Forelimb muscle (tissue), 1 donor: Measurements from ENCODE around the gene COA1. TPM values are rescaled to one million over a fixed set of nuclear protein-coding genes. Genes with fewer than 3 reads are reported as not detected.
"Not testable (repeated sequence)": the region's sequence is repeated elsewhere in the genome, so short reads cannot be mapped to it uniquely, and the experiment has no call there.

Experiments
- DNase-seq: peaks from one replicate; pipeline ENCODE4 v3.0.0-alpha.2; 2013; ENCODE audit warnings: low read depth
- polyA plus RNA-seq: library from polyadenylated mRNA; unstranded; fragments of 120-200 nt; gene quantifications from one replicate; pipeline ENCODE4 v1.2.1, GENCODE V29; 2013; ENCODE audit not compliant: insufficient read length

The COA1 gene
- polyA plus RNA-seq: 42.2 TPM

- DNase-seq: peak; percentile 65
Measured at GRCh38 chr7:43729214-43729923, at the start of gene COA1. TSS of gene COA1 (minus strand) at chr7:43729523. CDS start at chr7:43648614, 80,909 bp downstream.

GRCh38 chr7:43778293-43779044 lies 49.1 kb upstream of the COA1 start:
- DNase-seq: not testable (repeated sequence)

- DNase-seq: not testable (repeated sequence)
Measured at GRCh38 chr7:43775255-43775654, 45.9 kb upstream of the COA1 start.

- not testable (repeated sequence) for DNase-seq
Measured at GRCh38 chr7:43773268-43773667, 43.9 kb upstream of the COA1 start.

GRCh38 chr7:43771573-43771972 lies 42.2 kb upstream of the COA1 start:
- no peak for DNase-seq

- DNase-seq: no peak
Measured at GRCh38 chr7:43771128-43771527, 41.8 kb upstream of the COA1 start.

- DNase-seq: no peak
Measured at GRCh38 chr7:43769791-43770465, 40.6 kb upstream of the COA1 start.

- DNase-seq: no peak
Measured at GRCh38 chr7:43769281-43769680, 40.0 kb upstream of the COA1 start.

- no peak for DNase-seq
Measured at GRCh38 chr7:43768887-43769272, 39.6 kb upstream of the COA1 start.

- DNase-seq: no peak
Measured at GRCh38 chr7:43768201-43768886, 39.0 kb upstream of the COA1 start.

- DNase-seq: no peak
Measured at GRCh38 chr7:43767311-43767710, 38.0 kb upstream of the COA1 start.

- no peak for DNase-seq
Measured at GRCh38 chr7:43766564-43766963, 37.2 kb upstream of the COA1 start.

GRCh38 chr7:43764807-43765491 lies 35.6 kb upstream of the COA1 start:
- no peak for DNase-seq

GRCh38 chr7:43764039-43764761 lies 34.9 kb upstream of the COA1 start:
- DNase-seq: no peak

GRCh38 chr7:43763183-43763582 lies 33.9 kb upstream of the COA1 start:
- no peak for DNase-seq

- no peak for DNase-seq
Measured at GRCh38 chr7:43761938-43762692, 32.8 kb upstream of the COA1 start.

- DNase-seq: no peak
Measured at GRCh38 chr7:43761382-43761781, 32.1 kb upstream of the COA1 start.

- no peak for DNase-seq
Measured at GRCh38 chr7:43760861-43761260, 31.5 kb upstream of the COA1 start.

GRCh38 chr7:43758822-43759683 lies 29.7 kb upstream of the COA1 start:
- DNase-seq: no peak
